Activated gamma-delta T cell (primary cell): ENCODE measurements around the gene STOX2.

Source experiments
- DNase-seq: peaks from one replicate; lab custom pipeline; 2025; lab: John Stamatoyannopoulos, UW
- total RNA-seq, 2 donors: gene quantifications; one replicate each; lab custom pipeline; 2026; lab: John Stamatoyannopoulos, UW

The STOX2 gene
- 0.31 to 0.65 reads per million in 2 donors for total RNA-seq

GRCh38 chr4:183905081-183905592 lies at the start of gene STOX2:
TSS of gene STOX2 (plus strand) at chr4:183905307. CDS start at chr4:183906791, 1,484 bp downstream.
- no peak for DNase-seq

GRCh38 chr4:183855323-183856190 lies 49.5 kb upstream of the STOX2 start:
- no peak for DNase-seq

- no peak for DNase-seq
Observed at GRCh38 chr4:183857040-183857439, 48.1 kb upstream of the STOX2 start.

- DNase-seq = no peak
Observed at GRCh38 chr4:183858011-183858615, 47.0 kb upstream of the STOX2 start.

GRCh38 chr4:183860119-183860518 lies 45.0 kb upstream of the STOX2 start:
- DNase-seq = no peak

- DNase-seq = no peak
Observed at GRCh38 chr4:183860731-183861130, 44.4 kb upstream of the STOX2 start.

GRCh38 chr4:183861426-183861825 lies 43.7 kb upstream of the STOX2 start:
- DNase-seq = no peak

- DNase-seq = no peak
Observed at GRCh38 chr4:183863155-183863825, 41.8 kb upstream of the STOX2 start.

GRCh38 chr4:183867247-183867646 lies 37.9 kb upstream of the STOX2 start:
- no peak for DNase-seq

GRCh38 chr4:183870997-183871396 lies 34.1 kb upstream of the STOX2 start:
- DNase-seq = no peak

- no peak for DNase-seq
Observed at GRCh38 chr4:183871581-183871980, 33.5 kb upstream of the STOX2 start.

GRCh38 chr4:183872531-183872930 lies 32.6 kb upstream of the STOX2 start:
- DNase-seq = no peak

- no peak for DNase-seq
Observed at GRCh38 chr4:183873409-183874185, 31.5 kb upstream of the STOX2 start.

- no peak for DNase-seq
Observed at GRCh38 chr4:183875251-183875825, 29.8 kb upstream of the STOX2 start.

- DNase-seq = no peak
Observed at GRCh38 chr4:183876268-183876934, 28.7 kb upstream of the STOX2 start.

- no peak for DNase-seq
Observed at GRCh38 chr4:183878251-183878970, 26.7 kb upstream of the STOX2 start.

- no peak for DNase-seq
Observed at GRCh38 chr4:183885205-183885720, 19.8 kb upstream of the STOX2 start.

GRCh38 chr4:183887351-183887750 lies 17.8 kb upstream of the STOX2 start:
- DNase-seq = no peak

- DNase-seq = no peak
Observed at GRCh38 chr4:183888564-183888963, 16.5 kb upstream of the STOX2 start.

- no peak for DNase-seq
Observed at GRCh38 chr4:183889190-183889589, 15.9 kb upstream of the STOX2 start.
